Panc1 (cell line): Measurements from ENCODE around the gene CCDC182. TPM values are rescaled to one million over a fixed set of nuclear protein-coding genes. Genes with fewer than 3 reads are reported as not detected.

Source experiments
- ATAC-seq: fragments of 200-7000 bp; cut with Tn5 transposase; 2 replicates; pipeline ENCODE4 v1.9.1; 2020; ENCODE audit warnings: mild to moderate bottlenecking, moderate library complexity
- BruUV-seq: library from RNA; stranded (reverse); fragments of 400-500 nt; replicated peaks from 2 replicates; lab custom pipeline; 2021; lab: Mats Ljungman, UMichigan
- CTCF ChIA-PET: fragments of 300-600 bp; sonication (Branson Sonifier 250); formaldehyde crosslinking; loops from one replicate; lab custom pipeline; 2022; ENCODE audit warnings: antibody characterized with exemption; lab: Charles Lee
- POLR2A ChIA-PET: fragments of 300-600 bp; sonication (Branson Sonifier 250); formaldehyde crosslinking; loops from one replicate; lab custom pipeline; 2022; ENCODE audit warnings: antibody characterized with exemption; lab: Charles Lee
- DNase-seq: peaks from one replicate; pipeline ENCODE4 v3.0.0-alpha.2; 2010; ENCODE audit warnings: low read depth, low spot score
- H3K27ac ChIP-seq: 2 replicates; pipeline ENCODE4 v1.5.1; 2011; ENCODE audit warnings: mild to moderate bottlenecking, low read length, inconsistent platforms
- H3K27me3 ChIP-seq: fragments of 200-500 bp; sonication (Bioruptor generic); 2 replicates; pipeline ENCODE4 v1.6.0; 2014; ENCODE audit warnings: low read length, inconsistent platforms; ENCODE audit not compliant: control insufficient read depth, insufficient read depth
- H3K36me3 ChIP-seq: fragments of 200-500 bp; sonication (Bioruptor generic); 2 replicates; pipeline ENCODE4 v1.5.1; 2014; ENCODE audit warnings: inconsistent platforms, mild to moderate bottlenecking, low read length, moderate library complexity; ENCODE audit not compliant: control insufficient read depth, insufficient read depth
- H3K4me1 ChIP-seq: 2 replicates; pipeline ENCODE4 v1.5.1; 2011; ENCODE audit warnings: inconsistent platforms, mild to moderate bottlenecking, low read length, moderate library complexity; ENCODE audit not compliant: control insufficient read depth, insufficient read depth
- H3K4me3 ChIP-seq, 2 experiments: 2 replicates each; pipeline ENCODE4 v1.5.1; 2011 to 2012; ENCODE audit warnings: low read depth in 2 of 2, low read length in 2 of 2, mild to moderate bottlenecking in 2 of 2, inconsistent platforms in 1 of 2, moderate library complexity in 1 of 2
- H3K9me3 ChIP-seq: fragments of 200-500 bp; sonication (Bioruptor generic); 2 replicates; pipeline ENCODE4 v1.5.1; 2014; ENCODE audit warnings: low read depth, mild to moderate bottlenecking, inconsistent platforms, low read length, moderate library complexity; ENCODE audit not compliant: control insufficient read depth, insufficient read depth
- CTCF ChIP-seq: fragments of 450-650 bp; IDR thresholded peaks from 2 replicates; pipeline ENCODE4 v1.5.1; 2017; ENCODE audit warnings: mild to moderate bottlenecking
- POLR2AphosphoS5 ChIP-seq: IDR thresholded peaks from 2 replicates; pipeline ENCODE4 v1.6.1; 2012; ENCODE audit warnings: mild to moderate bottlenecking, low read depth, low read length, moderate library complexity
- REST ChIP-seq, 2 experiments: IDR thresholded peaks; 2 replicates each; pipeline ENCODE4 v1.6.1; 2011 to 2012; ENCODE audit warnings: low read depth in 2 of 2, control low read depth in 1 of 2, low read length in 1 of 2, mild to moderate bottlenecking in 1 of 2, moderate library complexity in 1 of 2; ENCODE audit not compliant: insufficient read depth in 1 of 2
- SIN3A ChIP-seq: IDR thresholded peaks from 2 replicates; pipeline ENCODE4 v1.6.1; 2012; ENCODE audit warnings: low read depth, mild to moderate bottlenecking, low read length, moderate library complexity, borderline replicate concordance; ENCODE audit not compliant: insufficient read depth
- TCF7L2 ChIP-seq: IDR thresholded peaks from 2 replicates; pipeline ENCODE4 v1.6.1; 2011; ENCODE audit warnings: mild to moderate bottlenecking, low read depth, low read length, inconsistent platforms
- in situ Hi-C: cut with HindIII; loops from 2 replicates; pipeline ENCODE4 v1.10.0; 2016; ENCODE audit warnings: low sequenced_read_pairs, low pct_unique_long_range_greater_than_20kb
- intact Hi-C: fragments of 100-400 bp; cut with micrococcal nuclease; formaldehyde crosslinking; loops from one replicate; pipeline ENCODE4 v1.10.0; 2022; ENCODE audit not compliant: unreplicated experiment
- total RNA-seq: library from RNA; stranded (reverse); gene quantifications from one replicate; pipeline ENCODE4 v1.2.1, GENCODE V29; 2021; ENCODE audit not compliant: unreplicated experiment

The CCDC182 gene
- total RNA-seq, 1 experiment from 2014 or later: not detected

GRCh38 chr17:57751348-57751971, 6.4 kb upstream of the CCDC182 start:
- TF ChIP-seq SIN3A: no peak
- no peak for TF ChIP-seq TCF7L2
- no peak for TF ChIP-seq REST (IDR thresholded peaks at IDR 0.05; ENCODE audit: insufficient read depth in 1 of 2, low read depth in 2 of 2, low read length in 1 of 2)
- no peak for TF ChIP-seq POLR2AphosphoS5
- no peak for TF ChIP-seq CTCF
- H3K27ac ChIP-seq: no peak overlapping the region
- ATAC-seq (no peak), DNase-seq (no peak)
- in situ Hi-C loops: no loop called here
- H3K4me1 ChIP-seq: no peaks in the 10 kb centered on the region
- H3K27me3 ChIP-seq: peaks cover 6% of the 10 kb centered on the region; the same call in 1 of the 2 replicates
- no peak overlapping the region for H3K4me3 ChIP-seq
- ChIA-PET POLR2A (interaction anchor here (0.5 kb wide), 1 partner anchor 16 kb away, joined by 4 read pairs; no protein-coding TSS in a partner anchor), CTCF (no interaction called here)
- no peaks in the 10 kb centered on the region for H3K36me3 ChIP-seq
- no peaks in the 10 kb centered on the region for H3K9me3 ChIP-seq
- BruUV-seq: no TSS peak
- intact Hi-C loops: no loop called here

GRCh38 chr17:57750895-57751294, 5.8 kb upstream of the CCDC182 start:
- intact Hi-C loops (no loop called here), in situ Hi-C loops (no loop called here)
- no peaks in the 10 kb centered on the region for H3K9me3 ChIP-seq
- TF ChIP-seq POLR2AphosphoS5 (no peak), TCF7L2 (no peak), CTCF (no peak), SIN3A (no peak), REST (IDR thresholded peaks at IDR 0.05; ENCODE audit: insufficient read depth in 1 of 2, low read depth in 2 of 2, low read length in 1 of 2) (no peak)
- no peak overlapping the region for H3K4me3 ChIP-seq
- ChIA-PET CTCF (no interaction called here), POLR2A (no interaction called here)
- no peak overlapping the region for H3K27ac ChIP-seq
- H3K4me1 ChIP-seq: no peaks in the 10 kb centered on the region
- ATAC-seq (no peak), DNase-seq (no peak)
- no TSS peak for BruUV-seq
- H3K36me3 ChIP-seq: no peaks in the 10 kb centered on the region
- peaks cover 12% of the 10 kb centered on the region; the same call in 1 of the 2 replicates for H3K27me3 ChIP-seq
